Measurements from ENCODE around the gene UBE3B.

The UBE3B gene

GRCh38 chr12:109567967-109568366, 90.5 kb downstream of the UBE3B start:
- TF ChIP-seq ZFX (IDR thresholded peaks at IDR 0.05): no peak
- no peak overlapping the region for H3K27ac ChIP-seq

- TF ChIP-seq ZFX (IDR thresholded peaks at IDR 0.05) (no peak), CTCF (conservative IDR thresholded peaks at IDR 0.05) (no peak)
- H3K27ac ChIP-seq: no peak overlapping the region
Measured at GRCh38 chr12:109568486-109568885, 91.1 kb downstream of the UBE3B start.

- TF ChIP-seq ZFX (IDR thresholded peaks at IDR 0.05) (no peak), CTCF (conservative IDR thresholded peaks at IDR 0.05) (no peak)
- H3K27ac ChIP-seq: peak overlapping the region; percentile 81
Measured at GRCh38 chr12:109571773-109572505, 94.5 kb downstream of the UBE3B start.

GRCh38 chr12:109572506-109572845, 95.0 kb downstream of the UBE3B start:
- TF ChIP-seq CTCF (conservative IDR thresholded peaks at IDR 0.05): no peak
- no peak for TF ChIP-seq ZFX (IDR thresholded peaks at IDR 0.05)
- peak overlapping the region; percentile 81 for H3K27ac ChIP-seq

GRCh38 chr12:109573029-109573913, 95.8 kb downstream of the UBE3B start, which contains the start of the genes MMAB and MVK:
MMAB (minus strand) TSS chr12:109573504; CDS start chr12:109573480, 24 bp downstream.
MVK (plus strand) TSS chr12:109573794; CDS start chr12:109574823, 1,029 bp downstream.
- TF ChIP-seq CTCF (conservative IDR thresholded peaks at IDR 0.05) (no peak), ZFX (IDR thresholded peaks at IDR 0.05) (peak; percentile 70; the same call in 1 of the 2 replicates)
- H3K27ac ChIP-seq: peak within 1 kb of the TSS; percentile 81

GRCh38 chr12:109573914-109574244, 96.4 kb downstream of the UBE3B start:
- peak overlapping the region; percentile 81 for H3K27ac ChIP-seq

GRCh38 chr12:109575683-109576082, 98.2 kb downstream of the UBE3B start:
- TF ChIP-seq CTCF (conservative IDR thresholded peaks at IDR 0.05) (no peak), ZFX (IDR thresholded peaks at IDR 0.05) (no peak)
- H3K27ac ChIP-seq: no peak overlapping the region

More at GRCh38 chr12:109573914-109574244, 96.4 kb downstream of the UBE3B start:
- TF ChIP-seq ZFX (IDR thresholded peaks at IDR 0.05) (no peak), CTCF (conservative IDR thresholded peaks at IDR 0.05) (no peak)

Data from C4-2B (cell line).